ENCODE measurements around the gene GABRA4. TPM values are rescaled to one million over a fixed set of nuclear protein-coding genes. Genes with fewer than 3 reads are reported as not detected.

GABRA4 gene
- total RNA-seq, 1 donor from 2014 or later, result not detected

- TF ChIP-seq, protein P1, sequence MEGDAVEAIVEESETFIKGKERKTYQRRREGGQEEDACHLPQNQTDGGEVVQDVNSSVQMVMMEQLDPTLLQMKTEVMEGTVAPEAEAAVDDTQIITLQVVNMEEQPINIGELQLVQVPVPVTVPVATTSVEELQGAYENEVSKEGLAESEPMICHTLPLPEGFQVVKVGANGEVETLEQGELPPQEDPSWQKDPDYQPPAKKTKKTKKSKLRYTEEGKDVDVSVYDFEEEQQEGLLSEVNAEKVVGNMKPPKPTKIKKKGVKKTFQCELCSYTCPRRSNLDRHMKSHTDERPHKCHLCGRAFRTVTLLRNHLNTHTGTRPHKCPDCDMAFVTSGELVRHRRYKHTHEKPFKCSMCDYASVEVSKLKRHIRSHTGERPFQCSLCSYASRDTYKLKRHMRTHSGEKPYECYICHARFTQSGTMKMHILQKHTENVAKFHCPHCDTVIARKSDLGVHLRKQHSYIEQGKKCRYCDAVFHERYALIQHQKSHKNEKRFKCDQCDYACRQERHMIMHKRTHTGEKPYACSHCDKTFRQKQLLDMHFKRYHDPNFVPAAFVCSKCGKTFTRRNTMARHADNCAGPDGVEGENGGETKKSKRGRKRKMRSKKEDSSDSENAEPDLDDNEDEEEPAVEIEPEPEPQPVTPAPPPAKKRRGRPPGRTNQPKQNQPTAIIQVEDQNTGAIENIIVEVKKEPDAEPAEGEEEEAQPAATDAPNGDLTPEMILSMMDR (conservative IDR thresholded peaks at IDR 0.05), result no peak
- no peak within 1 kb of the TSS for H3K27ac Mint-ChIP-seq (ENCODE audit: unreplicated experiment)
- peak within 1 kb of the TSS; percentile 77 for H3K4me3 Mint-ChIP-seq
- no peaks in the 10 kb centered on the region for H3K9me3 Mint-ChIP-seq
- H3K27me3 Mint-ChIP-seq (ENCODE audit: low read depth), result peaks cover 58% of the 10 kb centered on the region
- no peaks in the 10 kb centered on the region for H3K36me3 Mint-ChIP-seq (ENCODE audit: low read depth)
- peaks cover 11% of the 10 kb centered on the region for H3K4me1 Mint-ChIP-seq
- peak; percentile 62 for DNase-seq (ENCODE audit: low read depth, low spot score)
Measured at GRCh38 chr4:47031011-47031678, 37.8 kb upstream of the GABRA4 start, which contains the start of gene GABRB1. TSS of gene GABRB1 (plus strand) at chr4:47031567.

- DNase-seq (ENCODE audit: low read depth, low spot score), result no peak
- Mint-ChIP-seq H3K4me3 (no peak overlapping the region), H3K4me1 (no peaks in the 10 kb centered on the region), H3K36me3 (ENCODE audit: low read depth) (no peaks in the 10 kb centered on the region), H3K27ac (ENCODE audit: unreplicated experiment) (no peak overlapping the region), H3K9me3 (no peaks in the 10 kb centered on the region), H3K27me3 (ENCODE audit: low read depth) (peaks cover 23% of the 10 kb centered on the region)
- TF ChIP-seq, protein P1 (conservative IDR thresholded peaks at IDR 0.05), result no peak
Measured at GRCh38 chr4:47017494-47017893, 24.1 kb upstream of the GABRA4 start.

- Mint-ChIP-seq H3K27ac (ENCODE audit: unreplicated experiment) (no peak overlapping the region), H3K4me1 (no peaks in the 10 kb centered on the region), H3K27me3 (ENCODE audit: low read depth) (peaks cover 21% of the 10 kb centered on the region), H3K36me3 (ENCODE audit: low read depth) (no peaks in the 10 kb centered on the region), H3K9me3 (no peaks in the 10 kb centered on the region), H3K4me3 (no peak overlapping the region)
- no peak for DNase-seq (ENCODE audit: low read depth, low spot score)
- TF ChIP-seq, protein P1 (conservative IDR thresholded peaks at IDR 0.05), result no peak
Measured at GRCh38 chr4:47017081-47017480, 23.7 kb upstream of the GABRA4 start.

DNA sequence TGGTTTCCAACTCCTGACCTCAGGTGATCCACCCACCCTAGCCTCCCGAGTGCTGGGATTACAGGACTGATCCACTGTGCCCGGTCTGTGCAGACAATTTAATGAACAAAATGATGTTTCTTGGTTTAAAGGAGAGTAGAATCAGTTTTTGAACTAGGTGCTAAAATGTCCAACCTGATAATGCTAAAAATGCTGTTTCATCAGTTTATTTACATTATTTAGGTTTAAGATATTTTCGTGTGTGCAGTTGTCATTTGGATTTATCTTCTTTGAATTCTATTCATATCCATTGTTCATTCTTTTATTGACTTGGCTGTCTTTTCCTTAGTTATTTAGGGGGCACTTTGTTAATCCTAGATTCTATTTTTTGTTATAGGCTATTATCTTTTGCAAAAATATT is 20.0 kb upstream of the GABRA4 start:
- TF ChIP-seq, protein P1 (conservative IDR thresholded peaks at IDR 0.05), result no peak
- no peaks in the 10 kb centered on the region for H3K4me1 Mint-ChIP-seq
- no peak for DNase-seq (ENCODE audit: low read depth, low spot score)
- H3K9me3 Mint-ChIP-seq, result no peaks in the 10 kb centered on the region
- H3K27me3 Mint-ChIP-seq (ENCODE audit: low read depth), result peaks cover 12% of the 10 kb centered on the region
- H3K27ac Mint-ChIP-seq (ENCODE audit: unreplicated experiment), result no peak overlapping the region
- H3K36me3 Mint-ChIP-seq (ENCODE audit: low read depth), result no peaks in the 10 kb centered on the region
- H3K4me3 Mint-ChIP-seq, result no peak overlapping the region

DNA sequence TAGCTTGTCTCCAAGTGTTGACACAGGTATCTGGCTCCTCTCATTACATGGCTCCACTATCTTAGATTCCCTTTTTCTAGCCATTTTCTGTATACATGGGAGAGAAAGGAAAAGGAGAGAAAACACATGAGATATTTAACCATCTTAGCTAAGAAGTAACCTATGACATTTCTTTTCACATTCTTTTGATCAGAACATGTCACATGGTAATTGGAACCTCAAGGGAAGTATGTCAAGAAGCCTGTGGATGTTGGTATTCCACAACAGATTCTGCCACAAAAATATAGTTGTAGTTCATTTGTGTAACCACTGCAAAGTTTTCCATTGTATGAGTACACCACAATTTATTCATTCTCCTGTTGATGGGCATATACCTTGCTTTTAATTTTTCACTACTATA is 19.3 kb upstream of the GABRA4 start:
- H3K27me3 Mint-ChIP-seq (ENCODE audit: low read depth), result peaks cover 9% of the 10 kb centered on the region
- H3K27ac Mint-ChIP-seq (ENCODE audit: unreplicated experiment), result no peak overlapping the region
- H3K4me3 Mint-ChIP-seq, result no peak overlapping the region
- TF ChIP-seq, protein P1 (conservative IDR thresholded peaks at IDR 0.05), result no peak
- no peaks in the 10 kb centered on the region for H3K36me3 Mint-ChIP-seq (ENCODE audit: low read depth)
- no peaks in the 10 kb centered on the region for H3K9me3 Mint-ChIP-seq
- DNase-seq (ENCODE audit: low read depth, low spot score), result no peak
- no peaks in the 10 kb centered on the region for H3K4me1 Mint-ChIP-seq

Data from neural crest cell (in vitro differentiated cells).